CD8-positive, alpha-beta memory T cell (primary cell): ENCODE results near the gene NRP1. TPM values are rescaled to one million over a fixed set of nuclear protein-coding genes. Genes with fewer than 3 reads are reported as not detected.
A peak's percentile ranks its signal among the peaks of the same experiment; 100 is the strongest.

Experiments
- CTCF ChIA-PET: fragments of 350-600 bp; sonication (Branson Sonifier 250); formaldehyde crosslinking; loops from one replicate; lab custom pipeline; 2021; ENCODE audit warnings: antibody characterized with exemption; lab: Charles Lee
- POLR2A ChIA-PET: fragments of 350-600 bp; sonication (Branson Sonifier 250); formaldehyde crosslinking; loops from one replicate; lab custom pipeline; 2021; ENCODE audit warnings: antibody characterized with exemption; lab: Charles Lee
- DNase-seq, 5 donors: peaks; one replicate each; pipeline versions ENCODE4 v3.0.0 to v3.0.0-alpha.2; 2020 to 2022; ENCODE audit warnings: mixed read lengths in 1 of 5
- H3K27ac ChIP-seq: one replicate; pipeline ENCODE4 v1.7.0; 2013; ENCODE audit warnings: low read depth, mild to moderate bottlenecking, low read length, moderate library complexity
- H3K27me3 ChIP-seq: 2 replicates; pipeline ENCODE4 v1.7.0; 2013; ENCODE audit warnings: low read length, mild to moderate bottlenecking; ENCODE audit not compliant: insufficient read depth, poor library complexity, severe bottlenecking
- H3K36me3 ChIP-seq: 2 replicates; pipeline ENCODE4 v1.7.0; 2013; ENCODE audit warnings: mild to moderate bottlenecking, low read length, moderate library complexity; ENCODE audit not compliant: insufficient read depth
- H3K4me1 ChIP-seq: 2 replicates; pipeline ENCODE4 v1.7.0; 2013; ENCODE audit warnings: mild to moderate bottlenecking, low read length, moderate library complexity; ENCODE audit not compliant: insufficient read depth
- H3K4me3 ChIP-seq: 2 replicates; pipeline ENCODE4 v1.7.0; 2013; ENCODE audit warnings: mild to moderate bottlenecking, low read length
- H3K9me3 ChIP-seq: 2 replicates; pipeline ENCODE4 v1.7.0; 2013; ENCODE audit warnings: mild to moderate bottlenecking, low read length
- H3K27ac Mint-ChIP-seq, 8 donors: one replicate each; pipeline ENCODE4 v1.8.0; 2020 to 2021; ENCODE audit warnings: mixed read lengths in 8 of 8, mild to moderate bottlenecking in 6 of 8, inconsistent platforms in 3 of 8, moderate library complexity in 3 of 8
- H3K27me3 Mint-ChIP-seq, 2 donors: one replicate each; pipeline ENCODE4 v1.8.0; 2020 to 2021; ENCODE audit warnings: mixed read lengths in 2 of 2, mild to moderate bottlenecking in 1 of 2, moderate library complexity in 1 of 2
- H3K36me3 Mint-ChIP-seq, 3 donors: one replicate each; pipeline ENCODE4 v1.8.0; 2020 to 2021; ENCODE audit warnings: mixed read lengths in 3 of 3, inconsistent platforms in 1 of 3, mild to moderate bottlenecking in 1 of 3
- H3K4me1 Mint-ChIP-seq, 3 donors: one replicate each; pipeline ENCODE4 v1.8.0; 2020 to 2021; ENCODE audit warnings: mixed read lengths in 3 of 3, inconsistent platforms in 1 of 3, mild to moderate bottlenecking in 1 of 3
- H3K4me3 Mint-ChIP-seq, 7 donors: one replicate each; pipeline ENCODE4 v1.8.0; 2020 to 2021; ENCODE audit warnings: mixed read lengths in 7 of 7, mild to moderate bottlenecking in 6 of 7, moderate library complexity in 4 of 7, inconsistent platforms in 2 of 7
- H3K9me3 Mint-ChIP-seq, 5 donors: one replicate each; pipeline ENCODE4 v1.8.0; 2020 to 2022; ENCODE audit warnings: mixed read lengths in 5 of 5, mild to moderate bottlenecking in 3 of 5, moderate library complexity in 2 of 5, inconsistent platforms in 1 of 5
- polyA plus RNA-seq: library from polyadenylated mRNA; unstranded; fragments of 300-500 nt; fragmentation: Illumina TruSeq; gene quantifications from one replicate; pipeline ENCODE4 v1.2.3, GENCODE V29; 2021
- total RNA-seq, 2 experiments: library from RNA; stranded (reverse); gene quantifications; one replicate each; pipeline ENCODE4 v1.2.3, GENCODE V29; 2021

The NRP1 gene
- total and polyA plus RNA-seq, 3 experiments from 2014 or later = 2.1 to 2.2 TPM; not detected in 1

- H3K27me3 ChIP-seq = no peaks in the 10 kb centered on the region
- H3K4me3 ChIP-seq = no peak overlapping the region
- H3K4me1 ChIP-seq = no peaks in the 10 kb centered on the region
- DNase-seq = no peak
- no peaks in the 10 kb centered on the region for H3K36me3 ChIP-seq
- no peak overlapping the region for H3K27ac ChIP-seq
- Mint-ChIP-seq H3K36me3 (no peaks in the 10 kb centered on the region), H3K27me3 (peaks cover 6 to 31% of the 10 kb centered on the region in 2 donors), H3K27ac (no peak overlapping the region), H3K4me3 (no peak overlapping the region), H3K9me3 (no peaks in the 10 kb centered on the region), H3K4me1 (peaks cover 0 to 4% (median 0%) of the 10 kb centered on the region in 3 donors)
- no peaks in the 10 kb centered on the region for H3K9me3 ChIP-seq
- ChIA-PET POLR2A (no interaction called here), CTCF (interaction anchor here (0.9 to 1.7 kb wide), 10 partner anchors 8 to 743 kb away, joined by 3 to 7 read pairs (median 3); no protein-coding TSS in a partner anchor)
Measured at GRCh38 chr10:33193701-33194521, 140.6 kb downstream of the NRP1 start.

GRCh38 chr10:33193057-33193700, 141.3 kb downstream of the NRP1 start:
- DNase-seq = peak; percentile 39 to 73 (median 41)
- H3K4me1 ChIP-seq = no peaks in the 10 kb centered on the region
- CTCF ChIA-PET = interaction anchor here (0.7 to 1.7 kb wide), 15 partner anchors 8 to 1445 kb away, joined by 3 to 7 read pairs (median 3); no protein-coding TSS in a partner anchor
- no peaks in the 10 kb centered on the region for H3K27me3 ChIP-seq
- H3K9me3 ChIP-seq = no peaks in the 10 kb centered on the region
- peaks cover 0 to 4% (median 0%) of the 10 kb centered on the region in 3 donors for H3K4me1 Mint-ChIP-seq
- H3K36me3 Mint-ChIP-seq = no peaks in the 10 kb centered on the region
- no peaks in the 10 kb centered on the region for H3K36me3 ChIP-seq
- POLR2A ChIA-PET = no interaction called here
- H3K27ac ChIP-seq = no peak overlapping the region
- H3K9me3 Mint-ChIP-seq = no peaks in the 10 kb centered on the region
- no peak overlapping the region for H3K4me3 ChIP-seq
- H3K4me3 Mint-ChIP-seq = peak overlapping the region in 1 of 7 donors; percentile 14
- H3K27me3 Mint-ChIP-seq = peaks cover 6 to 27% of the 10 kb centered on the region in 2 donors
- peak overlapping the region in 1 of 8 donors; percentile 39 for H3K27ac Mint-ChIP-seq

- no peak for DNase-seq
- Histone ChIP-seq H3K27ac (no peak overlapping the region), H3K4me3 (no peak overlapping the region), H3K4me1 (no peaks in the 10 kb centered on the region), H3K9me3 (no peaks in the 10 kb centered on the region), H3K27me3 (no peaks in the 10 kb centered on the region), H3K36me3 (no peaks in the 10 kb centered on the region)
- Mint-ChIP-seq H3K27me3 (peaks cover 6 to 22% of the 10 kb centered on the region in 2 donors), H3K9me3 (no peaks in the 10 kb centered on the region), H3K4me1 (peaks cover 0 to 4% (median 0%) of the 10 kb centered on the region in 3 donors), H3K36me3 (no peaks in the 10 kb centered on the region), H3K4me3 (no peak overlapping the region), H3K27ac (no peak overlapping the region)
- POLR2A ChIA-PET = no interaction called here
- CTCF ChIA-PET = interaction anchor here (1.1 kb wide), 1 partner anchor 13 kb away, joined by 5 read pairs; no protein-coding TSS in a partner anchor
Measured at GRCh38 chr10:33192190-33192589, 142.3 kb downstream of the NRP1 start.

- H3K4me1 Mint-ChIP-seq = peaks cover 0 to 4% (median 0%) of the 10 kb centered on the region in 3 donors
- no peaks in the 10 kb centered on the region for H3K9me3 ChIP-seq
- H3K9me3 Mint-ChIP-seq = no peaks in the 10 kb centered on the region
- no peak overlapping the region for H3K27ac ChIP-seq
- no peak overlapping the region for H3K4me3 ChIP-seq
- DNase-seq = no peak
- no peaks in the 10 kb centered on the region for H3K36me3 Mint-ChIP-seq
- ChIA-PET CTCF (interaction anchor here (1.3 kb wide), 1 partner anchor 1447 kb away, joined by 3 read pairs; no protein-coding TSS in a partner anchor), POLR2A (no interaction called here)
- H3K27me3 Mint-ChIP-seq = peaks cover 6 to 17% of the 10 kb centered on the region in 2 donors
- no peaks in the 10 kb centered on the region for H3K27me3 ChIP-seq
- no peaks in the 10 kb centered on the region for H3K4me1 ChIP-seq
- no peak overlapping the region for H3K27ac Mint-ChIP-seq
- no peaks in the 10 kb centered on the region for H3K36me3 ChIP-seq
- no peak overlapping the region for H3K4me3 Mint-ChIP-seq
Measured at GRCh38 chr10:33190406-33190805, 144.1 kb downstream of the NRP1 start.

GRCh38 chr10:33189808-33190207, 144.7 kb downstream of the NRP1 start:
- CTCF ChIA-PET = interaction anchor here (1.3 kb wide), 1 partner anchor 1448 kb away, joined by 3 read pairs; no protein-coding TSS in a partner anchor
- POLR2A ChIA-PET = no interaction called here
- no peaks in the 10 kb centered on the region for H3K9me3 ChIP-seq
- Mint-ChIP-seq H3K4me3 (no peak overlapping the region), H3K27me3 (peaks cover 6 to 17% of the 10 kb centered on the region in 2 donors), H3K9me3 (no peaks in the 10 kb centered on the region), H3K27ac (no peak overlapping the region), H3K36me3 (no peaks in the 10 kb centered on the region), H3K4me1 (peaks cover 0 to 4% (median 0%) of the 10 kb centered on the region in 3 donors)
- no peaks in the 10 kb centered on the region for H3K27me3 ChIP-seq
- no peak overlapping the region for H3K27ac ChIP-seq
- DNase-seq = no peak
- H3K4me1 ChIP-seq = no peaks in the 10 kb centered on the region
- H3K4me3 ChIP-seq = no peak overlapping the region
- H3K36me3 ChIP-seq = no peaks in the 10 kb centered on the region

- no peak for DNase-seq
- no peak overlapping the region for H3K4me3 Mint-ChIP-seq
- H3K36me3 Mint-ChIP-seq = no peaks in the 10 kb centered on the region
- H3K27me3 ChIP-seq = no peaks in the 10 kb centered on the region
- no peaks in the 10 kb centered on the region for H3K9me3 ChIP-seq
- H3K4me1 Mint-ChIP-seq = peaks cover 0 to 4% (median 0%) of the 10 kb centered on the region in 3 donors
- no peak overlapping the region for H3K27ac Mint-ChIP-seq
- CTCF ChIA-PET = interaction anchor here (1.3 kb wide), 1 partner anchor 1448 kb away, joined by 3 read pairs; no protein-coding TSS in a partner anchor
- no peaks in the 10 kb centered on the region for H3K36me3 ChIP-seq
- H3K4me1 ChIP-seq = no peaks in the 10 kb centered on the region
- H3K27me3 Mint-ChIP-seq = peaks cover 6 to 17% of the 10 kb centered on the region in 2 donors
- POLR2A ChIA-PET = no interaction called here
- no peak overlapping the region for H3K27ac ChIP-seq
- no peak overlapping the region for H3K4me3 ChIP-seq
- no peaks in the 10 kb centered on the region for H3K9me3 Mint-ChIP-seq
Measured at GRCh38 chr10:33189363-33189762, 145.1 kb downstream of the NRP1 start.

- H3K27ac ChIP-seq = no peak overlapping the region
- Mint-ChIP-seq H3K4me3 (no peak overlapping the region), H3K9me3 (no peaks in the 10 kb centered on the region), H3K27ac (no peak overlapping the region), H3K4me1 (no peaks in the 10 kb centered on the region), H3K36me3 (no peaks in the 10 kb centered on the region), H3K27me3 (peaks cover 6 to 17% of the 10 kb centered on the region in 2 donors)
- no peaks in the 10 kb centered on the region for H3K9me3 ChIP-seq
- no peaks in the 10 kb centered on the region for H3K36me3 ChIP-seq
- ChIA-PET POLR2A (no interaction called here), CTCF (no interaction called here)
- no peak overlapping the region for H3K4me3 ChIP-seq
- no peaks in the 10 kb centered on the region for H3K27me3 ChIP-seq
- no peak for DNase-seq
- H3K4me1 ChIP-seq = no peaks in the 10 kb centered on the region
Measured at GRCh38 chr10:33187427-33187999, 147.0 kb downstream of the NRP1 start.
